HG02588 (cell line): ENCODE data around the gene DEFB112.

ENCODE experiments used
- ATAC-seq: cut with Tn5 transposase; IDR thresholded peaks from one replicate; pipeline ENCODE4 v1.9.1; 2021; ENCODE audit warnings: mild to moderate bottlenecking, moderate library complexity; ENCODE audit not compliant: unreplicated experiment

Gene DEFB112, protein sequence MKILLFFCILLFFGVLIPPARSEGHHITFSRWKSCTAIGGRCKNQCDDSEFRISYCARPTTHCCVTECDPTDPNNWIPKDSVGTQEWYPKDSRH

DNA sequence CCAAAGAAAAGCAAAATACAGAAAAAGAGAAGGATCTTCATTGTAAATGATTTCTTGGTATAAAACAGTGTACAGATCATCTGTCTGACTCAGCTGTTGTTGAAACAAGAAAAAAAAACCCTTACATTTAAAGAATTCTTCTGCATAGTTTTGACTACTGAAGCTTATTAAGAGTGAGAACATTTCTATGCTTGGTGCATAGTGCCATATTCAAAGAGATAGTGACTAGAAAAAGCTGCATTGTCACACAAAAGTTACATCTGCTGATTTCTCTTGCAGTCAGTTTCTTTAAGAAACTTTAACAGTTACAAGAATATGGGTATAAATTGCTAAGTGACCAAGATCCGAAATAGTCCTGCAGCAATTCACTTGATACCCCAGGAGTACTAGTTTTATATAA, at the start of gene DEFB112:
Gene DEFB112, minus strand, starts transcription at position 101 of the 400 bp plus-strand sequence. Its CDS starts 60 bp downstream, at position 41.
- no peak for ATAC-seq

DNA sequence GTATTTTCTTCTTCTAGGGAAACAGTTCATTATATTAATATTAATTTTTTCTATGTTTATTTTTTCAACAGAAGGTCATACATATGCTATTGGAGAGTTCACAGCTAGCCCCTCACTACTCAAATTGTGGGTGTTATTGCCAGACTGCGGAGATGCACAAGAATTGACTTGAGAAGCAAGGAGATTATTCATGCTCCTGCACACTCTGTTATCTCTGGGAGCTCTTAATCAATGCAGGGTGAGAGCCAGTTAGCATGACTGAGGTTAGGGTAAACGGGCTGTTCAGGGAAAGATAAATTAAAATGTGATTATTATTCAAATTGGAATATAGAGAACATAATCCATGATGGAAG, 48.9 kb upstream of the DEFB112 start:
- no peak for ATAC-seq

DNA sequence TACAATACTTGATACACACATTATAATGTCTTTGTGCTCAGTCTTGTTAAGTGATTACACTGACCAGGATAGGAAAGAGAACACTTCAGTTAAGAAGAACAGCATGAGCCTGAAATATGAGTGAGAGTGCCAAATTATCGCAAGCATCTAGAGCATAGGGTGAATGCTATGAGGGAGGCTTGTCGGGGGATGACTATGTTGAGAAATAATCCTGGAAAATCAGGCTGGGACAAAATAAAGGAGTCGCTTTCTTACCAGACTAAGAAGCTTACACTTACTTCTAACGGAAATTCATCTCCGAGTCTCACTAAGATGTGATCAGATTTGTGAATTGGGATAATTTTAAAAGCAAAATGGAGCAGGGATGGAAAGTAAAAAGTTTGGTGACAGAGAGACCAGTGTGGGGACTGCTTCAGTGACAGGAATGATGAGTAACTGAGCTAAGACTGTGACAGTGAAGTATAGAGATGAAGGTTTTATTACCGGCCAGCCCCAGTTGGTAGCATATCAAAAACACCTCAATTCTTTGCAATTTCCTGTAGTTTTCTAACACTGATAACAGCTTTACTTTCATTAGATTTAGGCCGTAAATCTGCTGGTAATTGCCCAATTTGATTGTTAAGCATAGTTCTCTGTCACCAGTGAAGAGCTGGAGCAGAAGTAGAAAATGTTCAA, 48.4 kb upstream of the DEFB112 start:
- ATAC-seq, result no peak

DNA sequence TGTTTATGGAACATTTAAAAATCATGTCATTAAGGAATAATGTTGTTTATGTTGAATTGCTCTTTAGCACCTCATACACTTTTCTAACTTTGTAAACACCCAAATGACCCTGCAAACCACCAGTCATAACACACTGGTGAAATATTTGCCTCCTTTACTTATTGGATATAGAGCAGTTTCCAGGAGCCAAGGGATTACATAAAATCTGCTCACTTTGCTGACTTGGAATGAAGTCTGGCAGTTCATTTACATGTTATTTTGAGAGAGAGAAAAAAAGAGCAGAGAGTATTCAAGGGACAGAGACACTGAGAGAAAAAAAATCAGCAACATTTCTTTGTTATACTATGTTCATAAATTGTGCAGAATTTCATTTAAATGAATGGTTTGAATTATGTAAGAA, 46.6 kb upstream of the DEFB112 start:
- ATAC-seq, result no peak

DNA sequence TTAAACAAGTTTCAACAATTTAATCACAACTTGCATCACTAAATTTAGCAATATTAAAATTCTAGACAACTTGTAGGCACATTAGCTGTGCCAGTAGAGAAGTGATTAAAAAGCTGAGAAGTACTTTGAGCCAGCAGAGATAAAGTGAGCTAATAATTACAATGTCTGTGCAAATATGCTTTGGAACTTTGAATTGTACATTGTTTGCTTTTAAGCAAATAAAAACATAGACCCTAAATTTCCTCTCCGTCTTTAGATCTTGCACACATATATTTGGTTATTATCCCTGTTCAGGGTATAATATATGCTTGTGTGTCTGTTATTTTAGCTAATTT, 44.2 kb upstream of the DEFB112 start:
- no peak for ATAC-seq

DNA sequence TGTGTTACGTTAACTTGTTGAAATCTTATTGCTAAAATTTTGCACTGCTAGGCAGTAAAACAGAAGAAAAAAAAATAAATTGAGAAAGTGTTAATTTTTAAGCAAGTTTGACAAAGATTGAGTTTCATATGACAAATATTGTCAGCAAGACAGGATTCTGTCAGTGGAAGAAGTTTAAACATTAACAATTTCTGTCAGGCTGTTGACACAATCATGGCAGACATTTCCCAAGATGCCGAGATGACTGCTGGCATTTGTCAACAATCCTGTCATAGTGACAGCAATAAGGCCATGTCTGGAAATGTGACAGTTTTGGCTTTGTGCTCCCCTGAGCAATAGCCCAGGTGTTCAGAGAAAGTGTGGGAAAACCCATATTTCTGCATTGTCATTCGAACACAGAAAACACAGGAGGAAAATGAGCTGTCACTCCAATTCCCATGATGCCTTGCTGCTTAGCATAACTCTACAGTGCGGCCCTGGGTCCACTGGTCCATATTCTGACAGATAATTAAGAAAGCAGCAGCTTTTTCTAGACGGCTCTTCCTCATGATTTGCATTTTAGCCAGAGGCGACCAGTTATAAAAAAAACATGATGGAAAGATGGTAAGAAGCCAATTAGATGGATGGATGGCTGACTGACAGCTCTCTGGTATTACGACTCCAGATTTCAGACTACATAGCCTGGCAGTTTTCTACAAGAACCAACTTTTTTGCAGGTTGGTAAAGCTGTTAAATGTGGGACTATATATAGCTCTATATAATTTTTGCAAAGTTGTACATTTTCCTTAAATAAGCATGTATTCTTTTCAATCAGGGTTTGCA, 43.6 kb upstream of the DEFB112 start:
- ATAC-seq, result no peak

DNA sequence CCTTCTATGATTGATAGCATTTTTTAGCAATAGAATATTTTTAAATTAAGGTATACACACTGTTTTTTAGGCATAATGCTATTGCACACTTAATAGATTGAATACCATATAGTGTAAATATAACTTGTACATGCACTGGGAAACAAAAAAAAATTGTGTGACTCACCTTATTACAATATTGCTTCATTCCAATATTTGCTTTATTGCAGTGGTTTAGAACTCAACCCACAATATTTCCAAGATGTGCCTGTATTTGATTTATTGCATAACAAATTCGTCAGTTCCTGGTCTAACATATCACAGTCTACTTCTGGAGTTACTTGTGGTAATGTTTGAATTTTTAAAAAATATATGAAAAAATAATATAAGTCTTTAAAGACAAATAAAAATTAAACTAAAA, 41.9 kb upstream of the DEFB112 start:
- no peak for ATAC-seq

DNA sequence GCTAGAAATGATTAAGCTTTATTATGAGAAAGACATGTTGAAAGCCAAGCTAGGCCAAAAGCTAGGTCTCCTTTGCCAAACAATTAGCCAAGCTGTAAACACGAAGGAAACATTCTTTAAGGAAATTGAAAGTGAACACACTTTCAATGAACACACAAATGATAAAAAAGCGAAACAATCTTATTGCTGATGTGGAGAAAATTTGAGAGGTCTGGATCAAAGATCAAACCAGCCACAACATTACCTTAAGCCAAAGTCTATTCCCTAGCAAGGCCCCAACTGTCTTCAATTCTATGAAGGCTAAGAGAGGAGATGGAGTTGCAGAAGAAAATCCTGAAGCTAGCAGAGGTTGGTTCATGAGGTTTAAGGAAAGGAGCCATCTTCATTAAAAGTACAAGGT, 40.2 kb upstream of the DEFB112 start:
- no peak for ATAC-seq

DNA sequence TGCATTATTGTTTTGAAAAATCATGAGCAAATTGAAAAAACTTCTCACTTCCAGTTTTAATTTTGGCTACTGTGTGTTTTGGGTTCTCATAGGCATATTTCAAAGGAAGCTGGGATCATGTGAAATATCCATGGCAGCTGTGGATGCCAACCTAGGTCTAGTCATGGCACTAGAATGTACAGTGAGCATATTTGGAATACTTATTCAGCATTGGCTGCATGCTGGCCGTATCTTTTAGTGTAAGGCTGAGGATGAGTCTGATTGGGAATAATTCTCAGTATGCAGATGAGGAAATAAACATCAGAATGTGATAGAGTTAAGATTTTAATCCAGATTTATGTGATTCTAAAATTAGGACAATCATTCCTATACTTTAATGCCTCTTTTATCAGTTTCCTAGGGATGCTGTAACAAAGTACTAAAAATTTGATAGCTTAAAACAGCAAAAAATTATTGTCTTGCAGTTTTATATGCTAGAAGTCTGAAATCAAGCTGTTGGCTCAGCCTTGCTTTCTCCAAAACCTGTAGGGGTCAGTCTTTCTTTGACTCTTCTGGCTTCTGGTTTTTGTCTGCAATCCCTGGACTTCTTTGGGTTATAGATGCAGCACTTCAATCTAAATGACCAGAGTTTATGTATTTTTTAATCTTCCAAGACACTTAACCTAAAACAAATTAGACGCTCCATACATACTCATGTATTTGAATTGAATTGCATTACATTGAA, 37.7 kb upstream of the DEFB112 start:
- ATAC-seq, result no peak

DNA sequence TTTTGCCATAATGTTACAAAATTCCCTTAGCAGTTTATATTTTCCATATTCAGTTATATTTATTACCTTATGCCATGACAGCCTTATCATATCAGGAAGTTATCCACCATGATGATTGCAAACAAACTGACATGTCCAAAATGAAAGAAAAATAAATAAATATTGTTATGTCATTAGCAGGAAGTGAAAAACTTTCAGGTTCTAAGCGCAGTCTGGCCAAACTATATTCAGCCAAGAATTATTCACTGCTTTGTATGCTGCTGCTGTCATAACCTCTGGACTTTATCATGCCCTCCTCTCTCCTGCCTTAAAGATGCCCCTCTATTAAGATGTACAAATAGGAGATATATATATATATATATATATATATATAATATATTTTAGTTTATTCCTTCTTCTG, 27.7 kb upstream of the DEFB112 start:
- no peak for ATAC-seq

DNA sequence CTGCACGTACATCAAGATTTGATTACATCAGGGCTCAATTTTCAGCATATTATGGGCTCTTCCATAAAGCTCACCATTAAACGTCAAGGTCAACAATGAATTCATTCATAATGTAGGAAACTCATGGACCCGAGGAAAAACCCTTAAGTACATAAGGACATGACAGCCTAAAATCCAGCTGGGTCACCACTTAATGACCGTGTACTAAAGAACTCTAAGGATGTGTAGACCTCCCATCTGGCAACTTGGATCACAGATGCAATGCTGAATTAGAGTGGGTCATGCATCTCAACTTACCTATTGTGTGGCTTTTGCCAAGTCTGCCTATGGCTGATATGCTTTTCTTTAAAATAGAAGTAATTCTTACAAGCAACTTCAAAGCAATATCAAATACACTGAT, 26.7 kb upstream of the DEFB112 start:
- no peak for ATAC-seq

DNA sequence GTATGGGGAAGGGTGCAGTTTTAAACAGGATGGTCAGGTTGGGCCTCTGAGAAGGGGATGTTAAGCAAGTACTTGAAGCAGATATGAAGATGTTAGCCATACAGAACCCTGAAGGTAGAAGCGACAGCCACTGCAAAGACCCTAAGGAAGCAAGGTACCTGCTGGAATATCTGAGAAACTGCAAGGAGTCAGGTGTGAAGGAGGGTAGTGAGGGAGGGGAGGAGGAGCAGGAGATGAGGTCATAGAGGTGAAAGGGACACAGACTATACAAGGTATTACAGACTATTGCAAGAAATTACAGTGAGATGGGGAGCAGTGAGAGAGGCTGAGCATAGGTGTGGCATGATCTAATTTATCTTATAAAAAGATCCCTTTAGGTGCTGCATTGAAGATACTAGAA, 22.2 kb upstream of the DEFB112 start:
- no peak for ATAC-seq

DNA sequence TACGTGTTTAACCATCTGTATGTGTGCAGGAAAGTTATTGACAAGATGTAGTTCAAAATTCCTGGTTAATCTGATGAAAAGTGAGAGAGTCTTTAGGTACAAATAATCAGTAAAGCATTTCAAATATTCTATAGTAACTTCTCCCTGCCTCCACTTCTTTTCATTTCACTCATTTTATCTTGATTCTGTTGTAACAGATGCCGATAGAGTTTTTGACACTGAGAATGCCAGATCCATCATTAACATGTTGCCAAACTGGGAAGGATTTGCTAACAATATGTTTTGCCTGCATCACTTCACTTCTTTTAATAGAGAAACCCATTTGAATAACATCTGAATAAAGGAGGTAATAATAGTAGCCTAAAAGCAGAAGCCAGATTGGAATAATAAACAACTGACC, 20.4 kb upstream of the DEFB112 start:
- no peak for ATAC-seq

DNA sequence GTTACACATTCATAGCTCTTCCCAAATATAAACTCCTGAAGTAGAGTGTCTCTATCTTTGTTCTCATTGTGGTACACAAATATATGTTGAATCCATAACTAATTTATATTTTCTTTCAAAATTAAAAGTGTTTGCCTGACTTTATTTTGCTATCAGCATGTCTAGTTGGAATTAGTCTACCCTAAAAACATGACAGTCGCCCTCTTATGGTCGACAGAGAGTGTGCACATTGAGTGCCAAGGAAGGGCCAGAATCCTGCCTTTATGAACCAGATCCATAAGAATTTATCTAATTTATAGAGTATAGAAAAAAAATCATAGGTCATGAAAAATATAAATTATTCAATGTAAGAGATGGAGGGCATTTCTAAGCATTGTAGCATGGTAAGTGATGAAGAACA, 12.3 kb upstream of the DEFB112 start:
- ATAC-seq, result no peak

DNA sequence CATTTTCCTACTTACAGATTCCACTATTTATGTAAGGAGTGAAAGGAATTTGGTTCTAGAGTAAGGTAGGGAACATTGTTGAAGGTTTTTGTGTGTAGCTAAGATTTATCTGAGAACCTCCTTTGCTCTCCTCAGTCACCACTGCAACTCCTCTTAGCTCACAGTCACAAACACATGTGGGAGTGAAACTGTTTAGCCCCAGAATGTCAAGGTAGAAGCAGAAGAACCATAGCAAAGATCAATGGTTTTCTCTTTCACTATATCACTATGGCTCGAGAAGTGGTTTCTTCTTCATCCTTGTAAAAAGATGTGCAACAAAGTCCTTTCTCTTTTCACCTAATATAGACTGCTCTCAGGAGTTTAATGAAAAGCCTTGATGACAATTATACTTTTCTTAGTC, 6.5 kb upstream of the DEFB112 start:
- no peak for ATAC-seq

DNA sequence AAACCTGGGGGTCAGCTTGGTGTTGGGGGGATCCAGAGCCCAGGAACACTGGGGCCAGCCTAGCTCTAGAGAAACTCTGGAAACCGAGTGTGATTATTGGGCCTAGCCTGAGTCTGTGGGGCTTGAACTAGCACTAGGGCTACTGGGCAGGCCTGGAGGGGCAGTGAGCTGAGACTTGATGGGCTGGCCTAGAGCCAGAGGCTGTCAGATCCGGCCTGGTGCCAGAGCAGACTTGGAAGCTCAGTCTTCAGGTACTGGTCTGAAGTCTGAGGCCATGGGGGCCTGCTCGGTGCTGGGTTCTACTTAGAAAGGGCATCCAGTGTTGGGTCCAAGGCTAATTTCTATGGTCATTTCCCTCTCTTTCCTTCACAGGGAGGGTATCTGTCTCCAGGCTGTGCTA, 2.7 kb downstream of the DEFB112 start:
- ATAC-seq, result no peak

DNA sequence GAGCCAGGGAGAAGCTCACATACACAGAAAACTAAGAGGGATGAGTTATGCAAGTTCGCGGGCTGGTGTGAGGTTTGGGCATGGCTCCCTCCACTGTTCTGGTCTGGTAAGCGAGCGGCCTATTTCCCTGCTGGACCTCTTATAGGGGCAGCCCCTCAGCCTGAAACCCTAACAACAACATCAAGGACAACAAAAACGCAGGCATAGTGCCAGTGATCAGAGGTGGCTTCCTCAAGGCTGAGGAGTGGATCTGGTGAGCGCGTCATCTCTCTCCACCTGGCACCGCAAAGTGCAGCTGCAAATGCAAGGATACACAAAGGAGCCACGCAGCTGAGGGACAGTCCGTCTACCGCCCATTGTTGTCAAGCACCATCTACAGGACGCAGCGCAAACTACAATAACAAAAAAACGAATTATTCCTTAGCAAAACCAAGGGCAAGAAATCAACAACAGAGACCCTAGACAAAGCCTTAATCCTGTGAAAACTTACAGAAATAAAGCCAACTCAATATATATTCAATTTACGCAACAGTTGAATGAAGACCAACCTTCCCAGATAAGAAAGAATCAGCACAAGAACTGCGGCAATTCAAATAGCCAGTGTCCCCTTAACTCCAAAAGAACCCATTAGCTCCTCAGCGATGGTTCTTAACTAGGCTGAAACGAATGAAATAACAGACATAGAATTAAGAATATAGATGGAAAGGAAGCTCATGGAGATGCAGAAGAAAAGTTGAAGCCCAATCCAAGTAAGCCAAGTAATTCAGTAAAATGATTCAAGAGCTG, 18.8 kb downstream of the DEFB112 start:
- no peak for ATAC-seq

DNA sequence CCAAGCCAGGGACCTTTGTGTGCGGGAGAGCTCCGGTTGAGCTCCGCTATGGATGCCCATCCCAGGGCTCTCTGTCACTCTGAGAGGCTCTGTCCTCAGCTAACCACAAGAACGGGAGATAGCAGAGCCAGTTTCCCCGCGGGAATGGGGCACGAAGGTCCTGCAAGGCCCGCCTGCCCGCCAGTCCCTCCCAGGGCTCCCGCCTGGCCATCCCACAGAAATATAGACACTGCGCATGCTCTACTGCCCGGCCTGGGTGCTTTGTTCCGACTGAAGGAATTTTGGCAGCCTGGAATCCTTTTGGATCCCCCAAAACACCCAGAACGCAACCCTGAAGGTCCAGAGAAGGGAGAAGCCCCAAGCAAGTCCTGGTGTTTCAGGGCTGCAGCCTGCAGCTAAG, 19.4 kb downstream of the DEFB112 start:
- ATAC-seq, result no peak

DNA sequence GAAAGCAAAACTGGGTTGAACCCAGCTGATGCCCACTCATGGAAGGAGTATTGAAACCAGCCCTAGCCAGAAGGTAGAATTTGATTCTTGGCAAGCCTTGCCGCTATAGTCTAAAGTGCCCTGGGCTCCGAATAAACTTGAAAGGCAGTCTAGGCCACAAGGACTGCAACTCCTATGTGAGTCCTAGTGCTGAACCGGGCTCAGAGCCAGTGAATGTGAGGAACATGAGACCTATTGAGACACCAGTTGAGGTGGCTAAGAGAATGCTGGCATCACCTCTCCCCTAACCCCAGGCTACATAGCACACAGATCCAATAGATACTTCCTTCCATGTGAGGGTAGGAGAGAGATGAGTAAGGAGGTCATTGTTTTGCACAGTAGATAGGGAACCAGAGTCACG, 24.5 kb downstream of the DEFB112 start:
- no peak for ATAC-seq

DNA sequence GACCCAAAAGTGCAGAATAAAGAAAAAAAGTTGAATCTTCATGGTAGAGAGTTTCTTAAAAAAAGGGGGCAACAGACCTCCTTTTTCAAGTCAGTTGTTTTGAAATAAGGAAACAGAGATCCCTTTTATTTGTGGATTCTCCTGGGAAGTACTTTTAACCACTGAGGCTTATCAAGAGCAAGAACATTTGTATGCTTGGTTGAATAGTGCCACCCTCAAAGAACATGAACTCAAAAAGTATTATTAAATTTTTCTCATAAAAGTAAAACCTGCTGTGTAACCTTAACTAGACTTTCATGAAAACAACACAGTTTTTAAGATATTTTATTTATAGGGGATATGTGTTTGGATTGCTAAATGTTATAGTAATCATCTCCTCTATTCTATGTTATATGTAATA, 27.8 kb downstream of the DEFB112 start, which contains the start of gene DEFB110:
Gene DEFB110, minus strand, starts transcription at position 101 of the 400 bp plus-strand sequence. Its CDS starts 59 bp downstream, at position 42.
- ATAC-seq, result no peak

DNA sequence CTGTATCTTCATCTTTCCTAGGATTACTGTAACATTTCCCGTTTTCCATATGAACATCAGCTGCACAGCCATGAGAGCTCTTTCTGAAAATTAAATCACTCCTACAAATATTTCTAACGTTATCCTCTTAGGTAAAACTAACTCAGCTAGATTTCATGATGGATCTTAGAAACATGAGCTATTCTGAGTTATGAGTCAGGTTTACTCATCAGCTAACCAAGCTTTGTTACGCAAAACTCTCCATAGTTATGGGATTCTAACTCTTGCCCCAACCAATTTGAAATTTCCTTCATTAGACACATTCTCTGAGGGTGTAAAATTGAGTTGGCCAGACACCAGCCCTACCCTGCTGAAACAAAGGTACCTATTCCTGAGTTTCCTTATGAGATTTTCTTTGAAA, 41.9 kb downstream of the DEFB112 start:
- no peak for ATAC-seq
